IPS-15b (cell line): Measurements from ENCODE around the gene ATOX1.
"Not testable (repeated sequence)": the region's sequence is repeated elsewhere in the genome, so short reads cannot be mapped to it uniquely, and the experiment has no call there.

Experiments used
- H3K27me3 ChIP-seq: one replicate; pipeline ENCODE4 v1.6.1; 2013; ENCODE audit warnings: low read length; ENCODE audit not compliant: control insufficient read depth, insufficient read depth
- H3K36me3 ChIP-seq: one replicate; pipeline ENCODE4 v1.6.1; 2013; ENCODE audit warnings: low read length; ENCODE audit not compliant: control insufficient read depth, insufficient read depth
- H3K4me1 ChIP-seq: one replicate; pipeline ENCODE4 v1.6.1; 2013; ENCODE audit warnings: mild to moderate bottlenecking, low read length; ENCODE audit not compliant: control insufficient read depth, insufficient read depth
- H3K4me3 ChIP-seq: one replicate; pipeline ENCODE4 v1.5.1; 2013; ENCODE audit warnings: low read depth, low read length
- H3K9ac ChIP-seq: one replicate; pipeline ENCODE4 v1.6.1; 2013; ENCODE audit warnings: low read depth, mild to moderate bottlenecking, low read length
- H3K9me3 ChIP-seq: one replicate; pipeline ENCODE4 v1.6.1; 2013; ENCODE audit warnings: mild to moderate bottlenecking, low read length; ENCODE audit not compliant: control insufficient read depth, insufficient read depth

ATOX1 gene

DNA sequence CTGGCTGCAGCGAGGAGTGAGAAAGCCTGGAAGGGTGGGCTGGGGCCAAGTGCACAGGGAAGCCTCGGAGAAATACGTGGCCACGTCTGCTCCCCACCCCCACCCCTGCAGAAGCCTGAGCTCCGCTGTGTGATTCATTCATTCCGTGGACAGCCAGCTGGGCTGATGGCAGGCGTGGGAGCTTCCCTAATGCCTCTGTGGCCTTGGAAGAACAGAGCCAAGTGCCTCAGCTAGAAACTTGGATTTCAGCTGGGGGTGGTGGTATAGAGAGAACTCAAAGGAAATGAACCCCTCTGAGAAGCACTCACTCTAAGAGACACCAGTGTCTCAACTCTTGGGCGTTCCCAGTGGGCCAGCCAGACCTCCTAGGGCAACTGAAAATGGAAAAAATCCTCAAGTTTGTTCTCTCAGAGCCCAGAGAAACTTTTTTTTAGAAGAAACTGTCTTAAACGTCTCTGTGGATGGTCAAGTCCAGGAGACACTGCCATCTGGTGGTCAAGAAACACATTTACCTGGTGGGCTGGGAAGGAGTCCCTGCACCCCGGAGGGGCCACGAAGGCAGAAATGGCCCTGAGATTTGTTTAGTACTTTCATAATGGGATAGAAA, 18.0 kb downstream of the ATOX1 start:
- no peaks in the 10 kb centered on the region for H3K36me3 ChIP-seq
- H3K9ac ChIP-seq = no peak overlapping the region
- no peaks in the 10 kb centered on the region for H3K9me3 ChIP-seq
- peaks cover 11% of the 10 kb centered on the region for H3K4me1 ChIP-seq
- H3K27me3 ChIP-seq = no peaks in the 10 kb centered on the region
- no peak overlapping the region for H3K4me3 ChIP-seq

DNA sequence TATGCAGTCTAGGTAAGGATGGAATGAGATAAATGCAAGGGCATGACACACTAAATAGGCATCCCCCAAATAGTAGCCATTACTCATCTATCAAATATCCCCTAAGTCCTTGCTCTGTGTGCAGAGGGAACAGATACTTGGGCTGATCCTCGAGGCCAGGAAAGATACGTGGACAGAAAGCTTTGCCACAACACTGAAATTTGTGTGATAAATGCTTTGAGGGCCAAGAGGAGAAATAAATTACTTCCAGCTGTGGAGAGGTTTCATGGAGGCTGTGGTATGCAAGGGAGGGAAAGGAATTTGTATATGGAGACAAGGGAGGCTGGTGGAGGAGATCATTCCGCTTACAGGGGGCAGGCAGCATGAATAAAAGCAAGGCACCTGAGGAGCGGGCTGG, 18.5 kb downstream of the ATOX1 start:
- Histone ChIP-seq H3K4me1 (peaks cover 11% of the 10 kb centered on the region), H3K27me3 (no peaks in the 10 kb centered on the region), H3K9ac (no peak overlapping the region), H3K9me3 (no peaks in the 10 kb centered on the region), H3K4me3 (no peak overlapping the region), H3K36me3 (no peaks in the 10 kb centered on the region)

DNA sequence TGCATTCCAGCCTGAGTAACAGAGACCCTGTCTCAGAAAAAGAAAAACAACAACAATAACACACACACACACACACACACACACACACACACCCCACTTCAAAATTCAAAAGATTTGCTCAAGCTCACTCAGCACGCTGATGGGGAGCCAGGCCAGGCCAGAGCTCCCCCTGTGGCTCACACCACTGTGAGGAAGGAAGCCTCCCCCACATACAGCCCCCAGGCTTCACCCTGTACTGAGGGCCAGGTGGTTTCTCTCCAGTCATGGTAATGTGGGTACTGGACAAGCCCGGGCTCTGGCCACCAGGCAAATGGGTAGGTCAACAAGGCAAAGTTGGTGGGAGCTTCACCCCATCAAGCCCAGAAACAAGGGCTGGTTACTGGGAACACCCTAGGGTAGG, 19.0 kb downstream of the ATOX1 start:
- no peak overlapping the region for H3K4me3 ChIP-seq
- no peak overlapping the region for H3K9ac ChIP-seq
- H3K4me1 ChIP-seq = peaks cover 11% of the 10 kb centered on the region
- no peaks in the 10 kb centered on the region for H3K9me3 ChIP-seq
- no peaks in the 10 kb centered on the region for H3K36me3 ChIP-seq
- H3K27me3 ChIP-seq = no peaks in the 10 kb centered on the region

- H3K4me1 ChIP-seq = peaks cover 11% of the 10 kb centered on the region
- H3K9me3 ChIP-seq = no peaks in the 10 kb centered on the region
- H3K9ac ChIP-seq = no peak overlapping the region
- H3K27me3 ChIP-seq = no peaks in the 10 kb centered on the region
- H3K36me3 ChIP-seq = no peaks in the 10 kb centered on the region
- H3K4me3 ChIP-seq = no peak overlapping the region
Observed at GRCh38 chr5:151738125-151738848, 20.1 kb downstream of the ATOX1 start.

- Histone ChIP-seq H3K27me3 (no peaks in the 10 kb centered on the region), H3K9me3 (no peaks in the 10 kb centered on the region), H3K4me3 (no peak overlapping the region), H3K36me3 (no peaks in the 10 kb centered on the region), H3K4me1 (peaks cover 15% of the 10 kb centered on the region), H3K9ac (no peak overlapping the region)
Observed at GRCh38 chr5:151737431-151737830, 21.0 kb downstream of the ATOX1 start.

- H3K4me1 ChIP-seq = peaks cover 16% of the 10 kb centered on the region
- H3K36me3 ChIP-seq = no peaks in the 10 kb centered on the region
- no peak overlapping the region for H3K9ac ChIP-seq
- no peak overlapping the region for H3K4me3 ChIP-seq
- H3K27me3 ChIP-seq = no peaks in the 10 kb centered on the region
- H3K9me3 ChIP-seq = no peaks in the 10 kb centered on the region
Observed at GRCh38 chr5:151735646-151736045, 22.8 kb downstream of the ATOX1 start.

DNA sequence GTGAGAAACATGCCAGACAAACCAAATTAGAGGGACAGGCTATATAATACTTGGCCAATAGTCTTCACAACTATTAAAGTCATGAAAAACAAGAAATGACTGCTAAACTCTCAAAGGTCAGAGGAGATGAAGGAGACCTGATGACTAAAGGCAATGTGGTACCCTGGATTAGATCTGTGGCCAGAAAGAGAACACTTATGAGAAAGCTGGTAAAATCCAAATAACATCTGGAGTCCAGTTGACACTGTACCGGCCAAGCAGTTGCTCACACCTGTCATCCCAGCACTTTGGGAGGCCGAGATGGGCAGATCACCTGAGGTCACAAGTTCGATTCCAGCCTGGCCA, 24.4 kb downstream of the ATOX1 start:
- H3K4me3 ChIP-seq = no peak overlapping the region
- H3K9me3 ChIP-seq = no peaks in the 10 kb centered on the region
- no peaks in the 10 kb centered on the region for H3K27me3 ChIP-seq
- H3K9ac ChIP-seq = no peak overlapping the region
- no peaks in the 10 kb centered on the region for H3K36me3 ChIP-seq
- H3K4me1 ChIP-seq = peaks cover 5% of the 10 kb centered on the region

GRCh38 chr5:151733358-151734063, 24.9 kb downstream of the ATOX1 start:
- no peak overlapping the region for H3K4me3 ChIP-seq
- H3K36me3 ChIP-seq = no peaks in the 10 kb centered on the region
- H3K27me3 ChIP-seq = no peaks in the 10 kb centered on the region
- H3K4me1 ChIP-seq = peaks cover 5% of the 10 kb centered on the region
- no peak overlapping the region for H3K9ac ChIP-seq
- H3K9me3 ChIP-seq = no peaks in the 10 kb centered on the region

DNA sequence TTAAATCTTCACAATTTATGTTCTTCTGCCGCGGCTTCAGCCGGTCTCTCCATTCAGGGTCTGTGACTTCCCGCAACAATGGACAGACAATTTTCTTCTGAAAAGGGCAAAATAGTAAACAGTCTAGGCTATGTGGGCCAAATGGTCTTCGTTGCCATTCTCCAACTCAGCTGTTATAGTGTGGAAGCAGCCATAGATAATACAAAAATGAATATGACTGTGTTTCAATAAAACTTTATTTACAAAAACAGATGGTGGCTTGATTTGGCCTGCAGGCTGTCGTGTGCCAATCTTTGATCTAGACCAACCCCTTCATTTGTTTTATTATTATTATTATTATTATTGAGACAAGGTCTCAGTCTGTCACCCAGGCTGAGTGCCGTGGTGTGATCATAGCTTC, 28.1 kb downstream of the ATOX1 start:
- no peak overlapping the region for H3K9ac ChIP-seq
- peaks cover 5% of the 10 kb centered on the region for H3K4me1 ChIP-seq

DNA sequence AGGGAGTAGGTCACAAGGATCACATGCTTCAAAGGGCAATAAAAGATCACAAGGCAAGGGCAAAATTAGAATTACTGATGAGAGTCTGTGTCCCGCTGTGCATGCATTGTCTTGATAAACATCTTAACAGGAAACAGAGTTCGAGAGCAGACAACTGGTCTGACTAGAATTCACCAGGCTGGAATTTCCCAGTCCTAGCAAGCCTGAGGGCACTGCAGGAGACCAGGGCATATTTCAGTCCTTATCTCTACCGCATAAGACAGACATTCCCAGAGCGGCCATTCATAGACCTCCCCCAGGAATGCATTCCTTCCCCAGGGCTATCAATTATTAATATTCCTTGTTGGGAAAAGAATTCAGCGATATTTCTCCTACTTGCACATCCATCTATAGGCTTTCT, 28.8 kb downstream of the ATOX1 start:
- not testable (repeated sequence) for H3K9me3 ChIP-seq, H3K27me3 ChIP-seq, H3K36me3 ChIP-seq, H3K4me3 ChIP-seq, H3K4me1 ChIP-seq, H3K9ac ChIP-seq

More for the DNA sequence above, 28.1 kb downstream of the ATOX1 start:
- Histone ChIP-seq H3K27me3 (no peaks in the 10 kb centered on the region), H3K9me3 (no peaks in the 10 kb centered on the region), H3K4me3 (no peak overlapping the region), H3K36me3 (no peaks in the 10 kb centered on the region)

DNA sequence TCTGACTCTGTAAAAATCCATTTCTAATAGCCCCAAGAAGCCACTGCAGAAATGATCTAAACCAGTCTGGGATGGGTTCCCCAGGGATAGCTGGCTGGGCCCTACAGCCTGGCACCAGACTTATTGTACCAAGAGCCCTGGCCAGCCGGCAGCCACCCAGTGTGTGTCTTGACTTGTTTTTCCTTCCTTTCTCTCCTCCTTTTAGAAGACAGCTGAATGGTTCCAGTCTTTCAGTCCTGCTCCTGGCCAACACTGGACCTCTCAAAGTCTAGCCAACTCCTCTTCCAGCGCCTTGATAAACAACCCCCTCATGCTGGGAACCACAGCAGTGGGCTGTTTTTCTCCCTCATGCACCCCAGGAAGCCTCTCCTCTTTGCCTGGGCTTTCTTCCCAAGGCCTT, 34.1 kb downstream of the ATOX1 start:
- Histone ChIP-seq H3K4me3 (no peak overlapping the region), H3K9ac (no peak overlapping the region), H3K9me3 (no peaks in the 10 kb centered on the region), H3K36me3 (no peaks in the 10 kb centered on the region), H3K27me3 (no peaks in the 10 kb centered on the region), H3K4me1 (peaks cover 15% of the 10 kb centered on the region)

- no peak overlapping the region for H3K4me3 ChIP-seq
- H3K4me1 ChIP-seq = peaks cover 15% of the 10 kb centered on the region
Observed at GRCh38 chr5:151722546-151722945, 35.9 kb downstream of the ATOX1 start.

More at GRCh38 chr5:151722546-151722945, 35.9 kb downstream of the ATOX1 start:
- H3K9ac ChIP-seq = no peak overlapping the region
- H3K36me3 ChIP-seq = no peaks in the 10 kb centered on the region
- no peaks in the 10 kb centered on the region for H3K27me3 ChIP-seq
- no peaks in the 10 kb centered on the region for H3K9me3 ChIP-seq
